Embryonic facial prominence (tissue), 1 donor: Measurements from ENCODE around the gene GRB14.
"Not testable (repeated sequence)": the region's sequence is repeated elsewhere in the genome, so short reads cannot be mapped to it uniquely, and the experiment has no call there.

Experiments
- DNase-seq: peaks from one replicate; pipeline ENCODE4 v3.0.0-alpha.2; 2016; ENCODE audit errors: extremely low spot score

The GRB14 gene

DNA sequence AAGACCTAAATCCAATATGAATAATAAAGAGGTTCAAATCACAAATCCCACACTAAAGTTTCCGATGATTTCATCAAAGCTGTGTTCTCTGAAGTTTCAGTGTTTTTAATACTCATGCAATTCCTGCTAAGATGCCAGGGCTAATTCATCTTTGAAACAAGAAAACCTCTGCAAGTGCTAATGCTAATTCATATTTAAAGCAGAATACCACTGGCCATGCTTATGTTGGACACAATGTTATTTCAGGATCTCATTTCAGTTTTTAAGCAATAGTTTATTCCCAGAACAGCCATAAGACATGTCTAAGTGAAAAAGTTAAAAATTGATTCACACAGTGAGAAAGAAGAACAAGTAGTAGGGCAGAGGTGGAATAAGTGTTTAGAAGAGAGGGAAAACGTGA lies 62.8 kb downstream of the GRB14 start:
- DNase-seq = no peak

DNA sequence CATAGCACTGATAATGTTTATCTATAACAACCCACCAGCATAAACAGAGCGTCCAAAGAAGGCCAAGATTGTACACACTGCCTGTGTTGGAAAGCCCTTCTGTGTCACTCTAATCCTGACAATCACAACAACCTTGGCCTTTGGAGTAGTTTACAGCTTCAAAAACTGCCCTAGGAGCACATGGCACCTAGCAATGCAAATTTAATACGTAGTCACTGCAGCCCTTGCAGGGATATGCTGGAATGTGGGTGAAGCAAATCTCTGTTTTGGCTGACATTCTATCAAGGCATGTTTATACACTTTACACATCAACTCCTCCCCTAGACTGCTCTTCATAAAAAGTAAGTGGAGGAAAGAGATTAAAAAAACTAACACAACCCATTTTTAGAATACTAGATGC lies 66.8 kb downstream of the GRB14 start:
- DNase-seq = no peak

DNA sequence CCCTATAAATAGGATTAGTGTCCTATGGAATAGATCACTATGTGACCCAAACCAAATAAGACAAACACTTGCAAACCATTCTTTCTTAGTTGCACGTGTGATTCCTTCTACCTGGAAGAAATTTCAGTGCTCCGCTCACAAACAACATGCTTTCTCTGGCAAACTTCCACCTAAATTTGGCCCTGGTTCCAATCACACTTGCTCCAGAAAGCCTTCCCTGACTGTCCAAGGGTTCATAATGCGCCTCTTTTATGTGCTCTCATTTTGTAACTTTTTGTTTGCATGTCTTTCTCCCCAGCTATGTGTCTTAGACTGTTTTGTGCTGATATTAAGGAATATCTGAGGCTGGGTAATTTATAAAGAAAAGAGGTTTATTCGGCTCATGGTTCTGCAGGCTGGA lies 69.8 kb downstream of the GRB14 start:
- DNase-seq = no peak

DNA sequence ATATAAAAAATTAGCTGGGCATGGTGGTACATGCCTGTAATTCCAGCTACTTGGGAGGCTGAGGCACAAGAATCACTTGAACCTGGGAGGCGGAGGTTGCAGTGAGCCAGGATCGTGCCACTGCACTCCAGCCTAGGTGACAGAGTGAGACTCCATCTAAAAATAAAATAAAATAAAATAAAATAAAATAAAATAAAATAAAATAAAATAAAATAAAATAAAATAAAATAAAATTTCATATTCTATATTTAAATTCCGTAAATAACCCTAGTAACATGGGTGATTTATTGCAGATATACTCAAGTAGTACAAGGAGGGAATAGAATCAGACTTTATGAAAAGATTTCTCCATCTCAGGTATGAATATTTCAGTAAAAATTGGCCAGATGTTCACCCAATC lies 71.6 kb downstream of the GRB14 start:
- DNase-seq = not testable (repeated sequence)

DNA sequence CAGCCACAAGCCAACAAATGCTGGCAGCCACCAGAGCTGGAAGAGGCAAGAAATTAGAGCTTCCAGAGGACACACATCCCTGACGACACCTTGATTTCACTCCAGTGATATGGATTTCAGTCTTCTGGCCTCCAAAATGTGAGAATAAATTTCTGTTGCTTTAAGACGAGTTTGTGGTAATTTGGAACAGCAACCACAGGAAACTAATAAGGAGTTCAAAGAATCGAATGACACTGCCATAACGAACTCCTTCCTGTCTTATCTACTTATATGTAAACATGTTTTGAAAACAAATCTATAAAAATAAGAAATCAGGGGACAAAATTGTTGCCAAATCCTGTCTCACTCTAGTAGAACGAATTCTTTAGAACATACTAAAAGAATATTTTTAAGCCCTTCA lies 75.8 kb downstream of the GRB14 start:
- DNase-seq = no peak

DNA sequence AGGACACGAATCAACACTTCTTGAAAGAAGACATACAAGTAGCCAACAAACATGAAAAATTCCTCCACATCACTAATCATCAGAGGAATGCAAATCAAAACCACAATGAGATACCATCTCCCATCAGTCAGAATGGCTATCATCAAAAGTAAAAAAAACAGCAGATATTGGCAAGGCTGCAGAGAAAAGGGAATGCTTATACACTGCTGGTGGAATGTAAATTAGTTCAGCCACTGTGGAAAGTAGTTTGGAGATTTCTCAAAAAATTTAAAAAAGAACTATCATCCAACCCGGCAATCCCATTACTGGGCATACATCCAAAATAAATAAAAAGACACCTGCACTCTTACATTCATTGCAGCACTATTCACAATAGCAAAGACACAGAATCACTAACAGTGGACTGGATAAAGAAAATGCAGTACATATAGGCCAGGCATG lies 78.7 kb downstream of the GRB14 start:
- DNase-seq = no peak

DNA sequence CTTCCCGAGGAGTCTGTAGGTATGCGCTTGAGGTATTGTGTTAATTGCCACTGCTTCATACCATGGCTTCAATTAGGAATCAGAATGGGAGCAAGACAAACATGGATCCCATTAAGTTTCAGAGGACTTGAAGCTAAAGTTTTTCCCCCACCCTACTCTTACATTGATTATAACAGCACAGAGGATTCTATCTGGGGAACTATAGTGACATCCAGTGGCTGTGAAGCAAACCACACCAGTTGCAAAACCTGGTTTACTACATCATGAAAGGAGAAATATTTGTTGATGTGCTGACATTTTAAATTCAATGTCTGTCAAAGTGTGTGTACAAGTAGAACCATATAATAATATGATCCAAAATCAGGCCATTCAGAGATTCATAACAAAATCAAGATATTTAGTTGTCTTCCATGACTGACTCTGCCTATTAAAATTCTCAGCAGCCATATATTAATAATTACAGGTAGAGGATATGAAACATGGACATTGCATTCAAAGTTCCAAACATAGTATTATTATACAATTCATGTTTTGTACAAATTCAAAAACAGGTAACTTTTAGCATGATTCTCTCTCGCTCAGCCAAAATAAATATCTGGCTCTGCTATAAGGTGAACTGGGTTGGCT lies 82.9 kb downstream of the GRB14 start:
- DNase-seq = no peak

DNA sequence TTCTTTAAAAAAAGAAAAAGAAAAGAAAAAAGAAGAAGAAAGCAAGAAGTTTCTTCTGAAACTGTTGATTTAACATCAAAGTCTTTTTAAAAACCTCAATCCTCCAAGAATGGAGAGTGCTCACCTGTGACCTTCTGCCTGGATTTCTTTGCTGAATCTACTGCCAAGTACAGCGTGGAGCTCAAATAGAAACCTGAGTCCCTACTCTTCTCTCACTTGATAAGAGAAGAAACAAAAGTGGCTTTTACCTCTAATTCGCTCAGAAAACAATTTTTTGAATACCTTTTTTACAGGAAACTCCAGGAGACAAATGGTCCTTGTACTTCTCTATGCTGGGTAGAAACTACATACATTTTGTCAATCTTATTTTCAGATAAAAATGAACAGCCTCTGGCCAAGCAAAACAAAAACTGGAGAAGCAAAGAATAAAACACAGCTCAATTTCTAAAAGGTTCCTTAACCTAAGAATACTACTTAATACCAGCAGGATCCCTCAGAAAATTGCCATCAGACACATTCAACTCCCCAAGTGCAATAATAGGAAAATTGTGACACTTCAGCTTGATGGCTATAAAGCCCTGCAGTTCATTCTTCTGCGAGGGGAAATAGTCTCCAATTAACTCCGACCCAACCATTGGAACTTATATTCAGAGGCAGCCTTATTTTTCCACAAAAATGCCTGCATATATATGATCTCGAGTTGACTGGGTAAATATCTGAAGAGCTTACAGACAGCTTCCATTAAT lies 85.8 kb downstream of the GRB14 start:
- no peak for DNase-seq

DNA sequence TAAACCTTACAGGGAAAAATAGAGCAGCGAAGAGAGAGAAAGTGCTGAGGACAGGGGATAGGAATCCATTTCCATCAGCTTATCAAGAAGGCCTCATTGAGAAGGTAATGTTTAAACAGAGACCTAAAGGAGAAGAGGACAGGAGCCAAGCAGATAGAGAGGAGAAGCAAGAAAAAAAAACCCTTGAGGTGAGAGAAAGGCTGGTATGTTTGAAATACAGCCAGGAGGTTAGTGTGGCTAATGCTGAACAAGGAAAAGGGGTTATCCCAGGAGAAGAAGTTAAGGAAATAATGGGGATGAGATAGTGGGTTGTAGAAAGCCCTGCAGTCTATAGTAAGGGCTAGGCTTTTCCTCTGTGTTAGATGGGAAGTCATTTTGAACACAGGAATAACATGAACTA lies 90.8 kb downstream of the GRB14 start:
- DNase-seq = no peak

DNA sequence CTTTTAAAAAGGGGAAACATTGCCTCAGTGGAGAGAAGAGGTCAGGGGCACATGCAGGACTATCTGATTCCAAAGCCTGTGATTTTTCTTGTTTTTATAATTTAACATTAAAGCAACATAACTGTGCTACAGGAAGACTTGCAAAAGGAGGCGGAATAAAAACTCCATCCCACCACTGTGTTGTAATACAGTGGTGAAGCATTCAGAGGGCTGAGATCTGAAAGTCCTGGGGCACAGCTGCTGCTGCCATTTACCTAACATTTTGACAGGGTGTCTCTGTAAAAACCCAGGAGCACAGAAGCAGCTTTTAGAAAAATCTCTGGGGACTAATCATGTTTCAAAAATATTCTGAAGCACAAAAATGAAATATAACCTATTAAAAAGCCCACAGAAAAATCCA lies 97.6 kb downstream of the GRB14 start:
- DNase-seq = no peak

DNA sequence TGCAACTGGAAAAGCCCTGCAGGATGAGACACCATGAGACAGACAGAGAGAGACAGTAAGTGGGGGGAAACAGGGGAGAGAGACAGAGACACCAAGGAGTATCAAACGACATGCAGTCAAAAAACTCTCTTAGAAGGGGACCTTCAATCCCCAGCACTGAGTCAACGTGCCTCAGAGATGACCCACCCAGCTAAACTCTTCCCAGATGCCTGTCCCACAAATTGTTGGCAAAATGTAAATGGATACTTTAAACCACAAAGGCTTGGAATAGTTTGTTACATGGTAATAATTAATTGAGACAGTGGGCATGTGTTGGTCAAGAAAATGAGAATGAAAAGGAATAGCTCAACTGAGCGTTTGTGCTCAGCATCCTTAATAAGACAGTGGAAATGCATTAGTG lies 98.3 kb downstream of the GRB14 start:
- no peak for DNase-seq

DNA sequence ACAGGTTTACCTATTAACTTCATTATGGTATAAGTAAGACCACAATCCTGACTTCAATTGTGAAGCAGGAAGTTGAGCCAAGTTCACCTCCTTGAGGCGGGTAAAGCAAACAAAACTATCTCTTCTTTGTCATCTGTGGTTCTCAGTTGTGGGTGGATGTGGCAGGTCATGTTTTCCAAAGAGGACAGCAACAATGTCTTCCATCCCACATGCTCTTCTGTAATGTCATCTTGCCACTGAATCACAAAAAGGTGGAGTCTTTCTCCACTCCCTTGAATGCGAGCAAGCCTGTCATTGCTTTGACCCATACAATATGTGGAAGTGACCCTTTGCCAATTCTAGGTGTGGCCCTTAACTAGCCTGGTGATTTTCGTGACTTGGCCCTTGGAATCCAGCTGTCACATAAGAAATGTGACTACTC lies 98.7 kb downstream of the GRB14 start:
- no peak for DNase-seq

DNA sequence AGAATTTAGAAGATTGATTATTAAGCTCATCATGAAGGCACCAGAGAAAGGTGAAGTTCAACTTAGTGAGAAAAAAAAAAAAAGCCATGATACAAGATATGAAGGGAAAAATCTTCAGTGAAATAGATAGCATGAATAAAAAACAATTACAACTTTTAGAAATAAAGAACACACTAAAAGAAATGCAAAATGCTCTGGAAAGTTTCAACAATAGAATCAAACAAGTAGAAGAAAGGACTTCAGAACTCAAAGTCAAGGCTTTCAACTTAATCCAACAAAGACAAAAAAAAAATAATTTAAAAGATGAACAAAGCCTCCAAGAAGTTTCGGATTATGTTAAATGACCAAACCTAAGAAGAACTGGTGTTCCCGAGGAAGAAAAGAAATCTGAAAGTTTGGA lies 105.5 kb downstream of the GRB14 start:
- no peak for DNase-seq

DNA sequence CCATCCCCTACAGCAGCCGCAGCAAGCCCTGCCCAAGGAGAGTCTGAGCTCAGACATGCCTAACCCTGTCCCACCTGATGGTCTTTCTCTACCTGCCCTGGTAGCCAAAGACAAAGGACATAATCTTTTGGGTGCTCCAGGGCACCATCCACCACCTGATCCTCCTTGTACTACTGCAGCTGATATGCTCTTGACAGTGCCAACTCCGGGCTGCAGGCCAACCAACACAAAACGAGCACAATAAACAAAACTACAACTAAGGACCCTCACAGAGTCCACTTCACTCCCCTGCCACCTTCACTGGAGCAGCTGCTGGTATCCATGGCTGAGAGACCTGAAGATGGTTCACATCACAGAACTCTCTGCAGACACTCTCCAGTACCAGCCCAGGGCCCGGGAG lies 106.3 kb downstream of the GRB14 start:
- DNase-seq = no peak

DNA sequence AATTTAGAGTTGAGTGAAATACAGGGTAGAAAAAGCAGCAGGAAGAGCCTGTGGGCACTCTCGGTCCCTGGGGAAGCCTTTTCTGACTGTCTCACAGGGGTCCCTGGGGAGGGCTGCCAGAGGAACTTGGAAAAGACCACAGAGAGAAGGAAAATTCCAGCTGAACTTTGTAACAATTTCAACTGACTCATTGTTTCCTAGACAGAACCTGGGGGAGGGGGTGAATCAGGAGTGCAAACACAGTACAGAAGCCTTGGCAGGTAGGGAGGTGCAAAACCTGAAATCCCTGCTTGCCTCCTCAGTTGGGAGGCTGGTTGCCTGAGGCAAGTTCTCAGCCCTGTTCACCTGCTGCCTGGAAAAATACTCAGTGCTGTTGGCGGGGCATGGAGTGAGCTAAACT lies 106.8 kb downstream of the GRB14 start:
- no peak for DNase-seq

DNA sequence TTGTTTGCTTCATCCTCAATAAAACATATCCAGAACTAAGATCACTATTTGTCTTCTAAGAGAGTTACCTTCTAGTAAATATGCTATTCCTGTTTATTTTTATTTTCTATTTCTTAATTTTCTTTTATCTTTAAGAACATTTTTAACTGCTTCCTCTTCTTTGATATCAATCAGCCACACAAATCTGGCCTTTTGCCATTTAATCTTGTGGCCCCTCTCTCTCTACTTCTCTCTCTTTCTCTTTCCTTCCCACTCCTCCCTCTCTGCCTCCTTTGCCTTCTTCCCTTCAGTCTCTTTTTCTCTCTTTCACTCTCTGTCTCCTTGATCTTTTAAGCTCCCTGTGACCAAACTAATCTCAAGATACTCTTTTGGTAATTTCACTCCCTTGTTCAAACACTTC lies 108.4 kb downstream of the GRB14 start:
- DNase-seq = no peak

DNA sequence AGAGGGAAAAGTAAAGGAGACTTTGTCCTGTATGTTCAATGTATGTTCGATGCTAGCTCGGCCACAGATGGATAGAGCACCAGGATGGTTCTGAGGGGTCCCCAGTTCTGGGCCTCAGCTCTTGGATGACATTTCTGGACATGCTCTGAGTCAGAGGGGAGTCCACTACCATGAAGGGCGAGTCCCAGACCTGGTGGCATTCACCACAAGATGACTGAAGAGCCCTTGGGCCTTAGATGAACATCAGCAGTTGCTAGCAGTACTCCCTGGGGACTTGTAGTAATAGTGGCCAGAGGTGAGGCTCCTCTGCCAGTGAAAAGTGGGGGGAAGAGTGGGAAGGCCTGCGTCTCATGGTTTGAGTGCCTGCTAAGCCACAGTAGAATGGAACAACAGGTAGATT lies 109.5 kb downstream of the GRB14 start:
- DNase-seq = no peak

DNA sequence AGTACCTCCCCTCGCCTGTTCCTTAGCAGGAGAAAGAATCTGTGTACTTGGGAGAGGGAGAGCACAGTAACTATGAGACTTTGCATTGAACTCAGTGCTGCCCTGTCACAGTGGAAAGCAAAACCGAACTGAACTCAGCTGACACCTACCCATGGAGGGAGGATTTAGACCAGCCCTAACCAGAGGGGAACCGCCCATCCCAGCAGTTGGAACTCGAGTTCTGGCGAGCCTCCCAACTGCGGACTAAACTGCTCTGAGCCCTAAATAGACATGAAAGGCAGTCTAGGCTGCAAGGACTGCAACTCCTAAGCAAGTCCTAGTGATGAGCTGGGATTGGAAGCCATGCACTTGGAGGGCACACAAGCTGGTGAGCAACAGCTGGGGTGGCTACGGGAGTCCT lies 110.4 kb downstream of the GRB14 start:
- DNase-seq = no peak

DNA sequence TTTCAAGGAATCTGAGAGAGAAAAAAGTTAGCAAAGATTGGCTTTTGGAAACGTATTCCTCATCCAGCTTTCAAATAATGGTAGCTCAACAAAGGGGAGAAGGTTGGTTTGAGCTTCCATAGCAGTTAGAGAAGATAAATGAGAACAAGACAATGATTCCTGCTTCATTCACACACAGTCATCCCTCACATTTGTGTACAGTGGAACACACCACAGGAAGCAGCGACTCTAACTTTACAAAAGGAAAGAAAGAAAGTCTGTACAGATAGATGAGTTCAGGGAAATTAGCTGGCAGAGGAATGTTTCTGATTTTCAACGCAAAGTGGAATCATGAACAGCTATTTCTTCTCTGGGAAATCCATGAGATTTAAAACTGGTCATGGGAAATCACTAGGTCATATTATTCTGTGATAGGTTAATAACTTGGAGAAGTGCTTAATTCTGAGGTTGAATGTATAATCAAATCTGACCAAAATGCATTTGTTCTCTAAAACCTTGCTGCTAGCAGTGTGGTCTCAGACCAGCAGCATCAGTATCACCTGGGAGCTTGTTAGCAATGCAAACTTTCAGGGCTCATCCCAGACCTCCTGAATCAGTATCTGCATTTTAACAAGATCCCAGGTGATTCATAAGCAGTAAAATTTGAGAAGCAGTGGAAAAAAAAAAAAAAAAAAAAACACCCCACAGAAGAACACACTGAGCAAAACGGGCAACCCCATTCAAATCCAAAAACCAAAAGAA lies 112.0 kb downstream of the GRB14 start:
- DNase-seq = no peak

DNA sequence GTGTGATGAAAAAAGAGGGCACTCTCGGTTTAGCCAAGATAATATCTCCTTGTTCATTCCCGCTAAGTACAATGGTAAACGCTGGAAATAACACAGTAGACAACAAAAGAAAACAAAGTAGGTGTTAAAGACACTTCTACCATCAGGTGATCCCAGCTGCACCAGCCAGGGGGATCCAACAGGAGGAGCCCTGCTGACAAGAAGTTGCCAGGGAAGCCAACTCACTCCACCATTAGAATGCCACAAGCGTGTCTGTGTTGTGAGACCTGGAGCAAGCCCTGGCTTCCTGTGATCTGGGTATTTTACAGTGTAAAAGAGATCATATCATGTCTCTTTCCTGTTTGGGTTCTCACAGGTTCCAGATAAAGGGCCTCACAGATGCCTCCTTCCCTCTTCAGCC lies 117.0 kb downstream of the GRB14 start:
- DNase-seq = no peak

DNA sequence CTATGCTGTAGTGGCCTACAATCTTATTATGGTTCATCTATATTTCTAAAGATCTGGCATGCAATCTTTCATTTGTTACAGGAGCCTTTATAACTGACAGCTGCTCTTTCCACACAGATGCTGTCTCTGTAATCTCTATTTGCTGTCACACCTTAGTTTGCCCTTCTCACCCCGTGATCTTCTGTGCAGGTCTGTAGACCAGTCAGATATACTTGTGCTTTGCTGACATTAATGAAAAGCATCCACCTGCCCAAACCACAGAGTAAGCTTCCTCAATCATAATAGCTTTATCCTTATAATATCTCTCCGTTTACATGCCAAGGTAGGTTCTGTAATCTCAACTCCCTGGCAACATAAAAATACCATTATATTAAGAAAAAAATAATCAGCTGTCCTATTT lies 122.4 kb downstream of the GRB14 start:
- DNase-seq = no peak

DNA sequence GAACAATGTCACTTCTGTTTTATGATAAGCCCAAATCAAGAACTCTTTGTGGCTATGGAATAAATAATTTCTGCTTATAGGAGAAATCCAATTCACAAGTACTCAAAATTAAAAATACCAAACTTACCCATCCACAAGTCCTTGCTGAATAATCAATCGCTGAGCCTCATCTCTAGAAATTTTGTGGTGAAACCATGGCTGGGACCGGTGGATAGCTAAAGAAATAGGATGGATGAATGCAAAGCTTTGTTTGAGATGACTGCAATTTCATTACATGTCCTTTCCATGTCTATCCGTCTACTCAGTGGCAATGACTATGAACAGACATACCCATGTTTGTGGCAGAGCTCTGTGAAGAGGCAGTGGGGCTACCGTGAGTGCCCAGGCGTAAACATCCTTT lies 124.4 kb downstream of the GRB14 start:
- DNase-seq = no peak

DNA sequence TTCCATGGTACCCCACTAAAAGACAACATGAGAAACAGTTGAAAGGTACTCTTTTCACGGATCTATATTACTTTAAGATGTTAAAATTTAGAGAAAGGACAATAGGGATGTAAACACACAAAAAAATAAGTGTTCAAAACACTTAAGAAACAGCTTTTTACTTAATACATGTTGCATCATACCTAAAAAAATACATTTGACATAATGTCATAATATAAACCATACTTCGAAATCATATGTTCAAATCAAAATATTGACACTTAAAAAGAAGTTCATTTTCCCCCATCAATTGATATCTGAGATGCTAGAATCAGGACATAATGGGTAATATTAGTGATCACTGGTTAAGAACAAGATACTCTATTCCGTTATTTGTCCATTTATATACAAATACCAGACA lies 124.9 kb downstream of the GRB14 start:
- no peak for DNase-seq
